Epithelial cell of prostate (primary cell): ENCODE data around the gene ITGAL.

Experiments used
- DNase-seq: peaks from one replicate; pipeline ENCODE4 v3.0.0-alpha.2; 2011; ENCODE audit warnings: low read depth, low spot score
- H3K27ac ChIP-seq: fragments of 450-650 bp; 2 replicates; pipeline ENCODE4 v1.5.1; 2017; ENCODE audit warnings: mild to moderate bottlenecking

ITGAL gene

DNA sequence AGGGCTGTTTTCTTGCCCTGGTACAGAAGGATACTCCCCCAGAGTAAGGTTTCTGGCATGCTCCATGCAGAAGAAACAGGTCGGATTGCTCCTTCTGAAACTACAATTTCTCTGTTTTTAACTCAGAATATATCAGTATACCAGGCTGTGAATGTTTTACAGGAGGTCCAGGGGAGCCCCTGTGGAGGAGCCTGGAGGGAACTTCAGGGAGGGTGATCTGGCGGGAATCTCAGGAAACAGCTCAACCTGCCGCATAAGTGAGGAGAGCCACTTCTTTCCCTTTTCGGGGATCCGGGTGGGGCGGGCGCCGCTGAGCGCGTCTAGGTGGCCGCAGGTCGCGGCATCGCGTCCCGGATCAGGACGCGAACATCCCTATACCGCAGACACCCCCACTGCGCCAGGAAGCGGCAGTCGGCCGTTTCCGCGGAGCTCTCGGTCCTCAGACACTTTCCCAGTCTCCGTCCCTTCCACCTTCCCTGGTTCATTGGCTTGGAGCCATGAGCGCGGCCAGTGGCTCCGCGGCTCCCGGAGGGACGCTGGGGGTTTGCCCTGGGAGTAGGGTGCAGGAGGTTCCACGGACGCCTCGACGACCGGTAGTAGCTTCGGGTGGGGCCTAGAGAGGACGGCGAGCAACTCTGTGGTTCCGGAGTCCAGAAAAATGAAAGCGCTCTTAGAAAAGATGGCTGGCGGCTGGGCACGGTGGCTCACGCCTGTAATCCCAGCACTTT is 88.7 kb downstream of the ITGAL start:
- no peak for DNase-seq
- H3K27ac ChIP-seq = no peak overlapping the region

DNA sequence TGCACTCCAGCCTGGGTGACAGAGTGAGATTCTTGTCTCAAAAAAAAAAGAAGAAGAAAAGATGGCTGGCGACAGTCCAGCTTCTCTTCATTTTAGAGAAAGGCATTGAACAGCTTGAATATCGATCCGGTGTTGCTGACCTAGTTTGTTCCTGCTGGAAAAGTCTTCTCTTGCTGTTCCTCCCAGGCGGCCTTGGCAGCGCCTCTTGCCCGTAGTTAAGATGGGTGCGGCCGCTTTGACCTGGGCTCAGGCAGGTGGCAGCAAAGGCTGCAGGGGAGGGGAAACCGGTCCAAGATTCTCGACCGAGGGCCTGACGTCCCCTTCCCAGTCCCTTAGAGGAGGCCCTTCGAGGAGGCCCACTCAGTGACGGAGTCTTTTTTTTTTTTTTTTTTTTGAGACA is 89.5 kb downstream of the ITGAL start:
- no peak for DNase-seq
- H3K27ac ChIP-seq = no peak overlapping the region

GRCh38 chr16:30565526-30565925 is 93.0 kb downstream of the ITGAL start:
- DNase-seq = no peak
- H3K27ac ChIP-seq = no peak overlapping the region

- no peak for DNase-seq
- H3K27ac ChIP-seq = no peak overlapping the region
Observed at GRCh38 chr16:30565984-30566383, 93.4 kb downstream of the ITGAL start.

- H3K27ac ChIP-seq = peak overlapping the region; percentile 84
- DNase-seq = no peak
Observed at GRCh38 chr16:30566531-30566930, 94.0 kb downstream of the ITGAL start.

- peak overlapping the region; percentile 84 for H3K27ac ChIP-seq
Observed at GRCh38 chr16:30567160-30567990, 94.8 kb downstream of the ITGAL start.

DNA sequence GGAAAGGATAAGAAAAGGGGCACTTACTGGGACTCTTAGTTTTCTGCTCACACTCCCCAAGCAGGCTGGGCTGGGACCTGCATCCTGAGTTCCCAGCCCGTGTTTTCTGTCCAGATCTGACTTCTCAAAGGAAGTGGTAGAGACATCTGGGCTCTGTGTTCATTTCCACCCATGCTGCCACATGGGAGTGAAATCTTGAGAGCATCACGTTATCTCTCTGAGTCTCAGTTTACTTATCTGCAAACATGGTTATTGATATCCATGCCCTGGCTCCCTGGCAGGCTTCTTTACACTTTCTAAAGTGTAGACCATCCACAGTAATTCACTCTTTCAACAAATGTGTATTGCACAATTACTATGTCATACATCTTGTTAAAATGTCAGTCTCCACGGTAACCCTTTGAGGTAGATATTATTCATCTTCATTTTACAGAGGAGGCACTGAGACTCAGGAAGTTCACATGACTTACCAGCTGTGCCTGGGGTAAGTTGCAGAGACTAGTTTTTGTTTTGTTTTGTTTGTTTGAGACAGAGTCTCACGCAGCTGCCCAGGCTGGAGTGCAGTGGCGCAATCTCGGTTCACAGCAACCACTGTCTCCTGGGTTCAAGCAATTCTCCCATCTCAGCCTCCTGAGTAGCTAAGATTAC is 95.6 kb downstream of the ITGAL start:
- H3K27ac ChIP-seq = peak overlapping the region; percentile 84
- peak; percentile 95 for DNase-seq

More at GRCh38 chr16:30567160-30567990, 94.8 kb downstream of the ITGAL start:
- DNase-seq = peak; percentile 72

- peak overlapping the region; percentile 84 for H3K27ac ChIP-seq
- DNase-seq = no peak
Observed at GRCh38 chr16:30569281-30569680, 96.7 kb downstream of the ITGAL start.

GRCh38 chr16:30569746-30570635 is 97.4 kb downstream of the ITGAL start:
- no peak for DNase-seq
- H3K27ac ChIP-seq = no peak overlapping the region

DNA sequence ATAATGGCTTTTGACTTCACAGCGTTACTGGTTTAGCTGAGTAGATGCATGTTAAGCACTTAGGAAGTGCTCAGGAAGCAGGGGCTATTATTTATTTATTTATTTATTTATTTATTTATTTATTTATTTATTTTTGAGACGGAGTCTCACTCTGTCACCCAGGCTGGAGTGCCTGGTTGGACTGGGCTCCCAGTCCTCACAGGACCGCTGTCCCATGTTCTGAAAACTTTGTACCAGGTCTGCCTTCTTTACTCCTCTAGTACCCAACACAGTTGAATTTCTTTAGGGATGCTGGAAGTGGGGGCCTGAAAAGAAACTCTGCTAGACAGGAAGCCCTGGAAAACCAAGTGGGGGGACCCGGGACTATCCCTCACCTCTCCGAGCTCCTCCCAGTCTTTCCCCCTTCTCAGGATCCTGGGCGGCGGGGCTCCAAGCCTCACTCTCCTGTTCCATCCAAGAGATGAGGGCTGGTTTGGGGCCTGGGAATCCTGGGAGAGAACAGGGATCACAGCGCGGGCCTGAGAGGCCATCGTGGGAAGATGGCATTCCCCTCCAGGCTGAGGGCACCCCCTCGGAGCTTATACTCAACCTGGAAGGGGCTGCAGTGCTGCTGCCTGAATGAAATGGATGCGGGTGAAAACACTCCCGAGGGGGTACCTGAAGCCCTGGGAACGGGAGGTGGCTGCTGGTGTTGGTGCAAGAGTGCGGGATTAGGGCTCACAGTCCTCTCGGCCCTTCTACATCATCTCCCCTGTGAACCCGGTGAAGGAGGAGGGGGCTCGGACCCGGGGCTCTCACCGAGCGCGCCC is 98.3 kb downstream of the ITGAL start:
- H3K27ac ChIP-seq = peak overlapping the region; percentile 88
- no peak for DNase-seq

DNA sequence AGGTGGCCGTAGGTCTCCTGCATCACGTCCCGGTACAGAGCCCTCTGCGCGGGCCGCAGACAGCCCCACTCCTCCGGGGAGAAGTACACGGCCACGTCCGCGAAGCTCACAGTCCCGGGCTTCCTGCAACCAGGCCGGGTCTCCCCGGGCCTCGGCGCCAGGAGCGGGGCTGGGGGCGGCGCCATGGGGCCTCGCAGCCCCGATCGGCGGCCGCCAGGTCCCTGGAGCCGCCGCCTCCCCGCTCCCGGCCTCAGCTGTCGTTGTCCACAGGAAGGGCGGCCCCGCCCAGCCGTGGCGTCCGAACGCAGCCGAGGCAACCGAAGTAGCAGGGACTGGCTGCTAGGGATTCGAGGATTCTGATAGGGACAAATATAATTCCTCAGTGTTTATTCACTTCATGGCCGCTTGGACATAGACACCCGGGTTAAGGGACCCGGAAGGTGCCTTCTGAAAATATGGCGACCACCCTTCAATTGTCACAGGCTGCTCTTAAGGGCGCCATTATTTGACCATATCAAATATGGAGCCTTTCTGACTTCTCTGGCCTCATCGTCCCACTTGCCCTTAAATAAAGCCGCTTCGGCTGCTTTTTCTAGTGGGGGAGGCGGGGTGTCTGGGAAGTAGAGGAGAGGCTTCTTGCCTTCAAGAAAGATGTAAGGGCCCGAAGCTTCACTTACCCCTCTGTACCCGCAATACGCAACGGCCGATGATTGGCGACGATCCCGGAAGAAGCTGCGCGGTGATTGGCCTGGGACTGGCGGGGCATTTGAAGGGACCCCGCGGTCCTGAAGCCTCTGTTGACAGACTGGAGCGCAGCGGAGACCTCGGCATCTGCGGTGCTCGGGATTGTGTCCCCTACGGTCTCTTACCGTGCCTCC is 99.1 kb downstream of the ITGAL start, which contains the start of gene ZNF688:
Gene ZNF688, minus strand, starts transcription at position 270 of the 878 bp plus-strand sequence. Its CDS starts 85 bp downstream, at position 185.
- H3K27ac ChIP-seq = peak within 1 kb of the TSS; percentile 88
- peak; percentile 72 for DNase-seq
